ENCODE results near the gene CDC45.

Gene CDC45

DNA sequence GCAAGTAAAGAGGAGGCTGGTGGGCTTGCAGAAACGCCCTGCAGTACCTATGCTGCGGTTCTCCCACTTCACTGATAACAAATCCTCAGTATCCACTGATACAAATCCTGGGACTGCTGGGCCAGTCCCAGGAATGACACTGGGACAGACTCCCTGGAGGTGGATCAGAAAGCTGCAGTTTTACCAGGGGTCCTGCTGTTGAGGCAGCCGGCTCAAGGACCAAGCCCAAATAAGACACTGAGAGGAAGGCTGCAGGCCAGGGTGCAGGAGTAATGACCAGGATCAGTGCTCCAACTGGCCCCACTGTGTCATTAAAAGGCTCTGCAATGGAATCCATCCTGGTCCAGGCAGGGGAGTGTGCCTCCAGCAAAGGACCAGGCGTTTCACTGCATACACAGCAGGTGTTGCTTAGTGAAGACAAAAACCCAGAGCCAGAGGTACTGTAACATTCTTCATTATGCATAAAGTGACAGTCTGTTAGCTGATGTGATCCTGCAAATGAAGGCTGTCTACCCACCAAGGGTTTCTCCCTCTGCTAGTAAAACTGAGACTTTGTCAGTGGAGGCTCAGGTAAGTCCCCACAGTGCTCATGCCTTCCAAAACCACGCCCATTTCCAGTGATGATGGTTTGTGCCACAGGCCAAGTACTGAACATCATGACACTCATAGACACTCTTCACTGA lies 30.8 kb upstream of the CDC45 start:
- FAIRE-seq: no peak

DNA sequence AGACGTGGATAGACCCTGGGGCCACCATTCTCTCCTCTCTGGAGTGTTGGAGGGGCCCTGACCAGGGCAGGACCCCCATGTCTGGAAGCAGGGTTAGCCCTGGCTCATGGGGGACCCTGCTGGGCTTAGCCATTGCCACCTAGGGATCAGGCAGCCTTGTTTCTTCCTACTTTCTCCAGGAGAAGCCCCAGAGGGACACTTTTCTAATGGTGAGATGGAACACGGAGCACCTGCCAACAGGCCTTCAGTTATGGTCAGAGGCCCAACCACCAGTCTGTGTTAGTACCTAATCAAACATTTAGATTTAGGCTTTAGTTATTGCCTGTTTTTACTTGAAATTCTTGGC lies 30.3 kb upstream of the CDC45 start:
- FAIRE-seq: no peak

DNA sequence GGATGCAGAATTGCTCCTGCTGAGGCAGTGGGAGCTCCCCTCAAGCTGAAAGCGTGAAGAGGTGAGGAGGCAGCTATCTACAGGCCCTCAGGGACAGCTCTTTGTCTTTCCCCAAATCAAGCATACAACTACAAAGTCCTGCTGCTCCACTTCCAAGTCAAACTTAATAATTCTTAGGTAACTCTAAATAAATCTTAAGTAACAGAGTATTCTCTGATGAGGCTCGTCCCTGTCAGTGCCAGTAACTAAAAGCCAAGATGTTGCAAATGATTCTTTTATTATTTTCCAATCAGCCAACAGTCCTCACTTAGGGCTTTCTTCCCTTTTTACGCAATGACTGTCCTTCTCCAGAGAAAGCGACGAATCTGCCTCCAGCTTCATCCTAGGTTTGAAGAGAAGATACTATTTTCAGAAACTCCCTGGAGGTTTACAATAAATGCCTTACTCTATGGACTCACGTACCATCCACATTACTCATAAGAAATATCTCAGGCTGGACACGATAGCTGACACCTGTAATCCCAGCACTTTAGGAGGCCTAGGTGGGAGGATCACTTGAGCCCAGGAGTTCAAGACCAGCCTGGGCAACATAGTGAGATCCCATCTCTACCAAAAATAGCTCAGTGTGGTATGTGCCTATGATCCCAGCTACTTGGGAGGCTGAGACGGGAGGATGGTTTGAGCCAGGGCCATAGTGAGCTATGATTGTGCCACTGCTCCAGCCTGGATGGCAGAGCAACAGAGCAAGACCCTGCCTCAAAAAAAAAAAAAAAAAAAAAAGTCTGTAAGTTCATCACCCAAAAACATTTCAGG lies 29.2 kb upstream of the CDC45 start:
- FAIRE-seq: no peak

DNA sequence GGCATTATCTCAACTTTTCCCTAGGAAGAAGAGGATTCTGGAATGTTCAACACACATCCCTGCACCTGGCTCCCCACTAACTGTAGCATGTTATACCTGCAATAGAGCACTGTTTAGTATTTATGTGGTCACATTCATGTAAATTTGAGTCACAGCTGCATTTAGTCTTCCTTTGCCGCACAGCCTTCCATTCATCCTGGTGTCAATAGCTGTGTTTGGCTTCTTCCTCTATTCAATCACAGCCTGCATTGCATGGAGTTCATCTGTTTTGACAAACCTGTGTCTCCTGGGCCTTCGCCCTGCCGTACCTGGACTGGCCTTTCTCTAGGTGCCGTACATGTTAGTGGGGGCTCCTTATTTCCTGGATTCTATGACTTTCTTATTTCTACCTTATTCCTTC lies 28.1 kb upstream of the CDC45 start:
- no peak for FAIRE-seq

DNA sequence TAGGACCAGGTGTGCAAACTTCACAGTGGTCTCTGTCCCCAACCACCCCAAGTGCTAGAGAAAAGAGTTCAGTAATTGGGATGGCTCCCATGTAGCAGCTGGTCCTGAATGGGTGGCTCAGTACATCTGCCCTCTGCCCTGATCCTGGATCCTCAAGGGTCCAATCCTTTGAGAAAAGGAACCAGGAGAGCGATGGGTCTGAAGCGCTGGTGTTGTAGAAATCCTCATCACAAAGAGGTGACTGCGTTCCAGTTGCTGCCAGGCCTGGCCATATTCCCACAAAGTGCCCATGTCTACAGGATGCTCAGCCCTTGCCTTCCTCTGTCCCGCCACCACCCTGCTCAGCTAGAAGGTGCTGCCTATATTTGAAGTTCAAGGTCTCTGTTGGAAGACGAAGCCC lies 26.0 kb upstream of the CDC45 start:
- no peak for FAIRE-seq

DNA sequence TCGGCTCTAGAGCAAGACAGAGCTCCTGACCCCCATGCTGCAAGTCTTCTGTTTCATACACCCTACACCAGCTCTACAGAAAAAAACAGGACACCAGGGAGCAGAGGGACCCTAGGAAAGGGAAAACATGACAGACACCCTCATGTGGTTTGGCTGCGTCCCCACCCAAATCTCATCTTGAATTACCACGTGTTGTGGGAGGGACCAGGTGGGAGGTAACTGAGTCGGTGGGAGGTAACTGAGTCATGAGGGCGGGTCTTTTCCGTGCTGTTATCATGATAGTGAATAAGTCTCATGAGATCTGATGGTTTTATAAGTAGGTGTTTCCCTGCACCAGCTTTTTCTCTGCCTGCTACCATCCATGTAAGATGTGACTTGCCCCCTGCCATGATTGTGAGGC lies 25.6 kb upstream of the CDC45 start:
- FAIRE-seq: no peak

DNA sequence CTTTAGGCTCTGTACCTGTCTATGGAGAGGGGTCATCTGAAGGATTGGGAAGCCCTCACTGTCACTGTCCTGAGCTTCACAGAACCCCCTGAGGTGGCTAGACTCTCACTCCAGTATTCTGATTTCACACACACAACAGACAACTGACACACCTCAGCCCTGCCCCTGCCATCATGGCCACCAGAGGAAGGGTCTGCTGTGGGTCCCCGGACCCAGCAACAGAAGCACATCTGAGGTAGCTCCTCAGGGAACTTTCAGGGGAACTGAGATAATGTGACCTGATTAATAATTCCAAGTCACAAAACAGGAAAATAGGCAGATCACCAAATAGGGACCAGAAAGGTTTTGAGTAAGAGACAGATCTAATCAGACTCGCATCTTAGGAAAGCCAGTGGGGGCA lies 24.7 kb upstream of the CDC45 start:
- FAIRE-seq: no peak

DNA sequence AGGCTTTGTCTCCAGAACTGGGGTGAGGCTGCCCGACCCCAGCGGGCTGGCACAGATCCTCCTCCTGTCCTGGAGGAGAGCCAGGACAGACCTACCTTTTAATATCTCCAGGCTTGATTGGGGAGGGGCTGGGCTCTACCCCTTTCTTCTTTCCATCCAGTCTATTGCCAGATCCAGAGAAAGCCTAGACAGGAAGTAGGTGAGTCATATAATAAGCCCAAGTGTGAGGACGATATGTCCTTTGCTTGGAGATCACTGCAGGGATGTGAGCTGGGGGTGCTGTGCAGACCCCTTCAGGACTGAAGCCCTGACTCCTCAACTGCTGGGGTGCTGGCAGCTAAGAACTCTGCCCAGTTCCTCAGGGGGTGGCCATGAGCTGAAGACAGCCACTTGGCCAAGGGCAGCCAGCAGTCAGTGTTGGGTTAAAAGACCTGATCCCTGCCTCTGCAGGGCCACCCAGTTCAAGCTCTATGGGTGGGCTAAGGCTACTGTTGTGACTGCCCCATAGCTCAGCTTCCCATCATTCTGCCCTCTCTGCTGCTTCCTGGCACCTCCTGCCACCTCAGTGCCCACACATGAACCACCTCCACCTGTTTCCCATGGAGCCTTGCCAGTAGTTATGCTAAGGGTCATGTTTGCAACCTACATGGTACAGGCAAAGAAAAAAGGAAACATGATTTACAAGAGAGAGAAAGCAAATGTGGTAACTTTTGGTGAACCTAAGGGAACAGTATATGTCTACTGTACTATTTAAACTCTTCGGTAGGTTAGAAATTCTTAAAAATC lies 23.9 kb upstream of the CDC45 start:
- FAIRE-seq: no peak

DNA sequence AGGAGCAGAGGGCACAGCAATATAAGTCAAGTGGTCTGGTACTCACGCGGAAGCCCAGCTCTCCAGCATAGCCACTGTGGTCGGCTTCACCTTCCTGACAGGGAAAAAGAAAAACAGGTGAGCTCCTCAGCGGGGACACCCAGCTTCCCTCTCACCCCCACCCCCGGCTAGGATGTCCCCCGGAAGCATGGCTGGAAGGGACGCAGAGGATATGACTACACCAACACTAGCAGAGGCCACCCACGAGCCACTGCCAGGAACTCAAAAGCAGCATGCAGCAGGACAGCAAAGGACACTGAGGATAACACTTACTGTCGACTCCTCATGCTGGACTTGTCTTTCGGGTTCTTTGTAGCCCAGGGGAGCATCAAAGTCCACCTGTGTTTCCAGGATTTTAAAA lies 23.2 kb upstream of the CDC45 start:
- FAIRE-seq: no peak

DNA sequence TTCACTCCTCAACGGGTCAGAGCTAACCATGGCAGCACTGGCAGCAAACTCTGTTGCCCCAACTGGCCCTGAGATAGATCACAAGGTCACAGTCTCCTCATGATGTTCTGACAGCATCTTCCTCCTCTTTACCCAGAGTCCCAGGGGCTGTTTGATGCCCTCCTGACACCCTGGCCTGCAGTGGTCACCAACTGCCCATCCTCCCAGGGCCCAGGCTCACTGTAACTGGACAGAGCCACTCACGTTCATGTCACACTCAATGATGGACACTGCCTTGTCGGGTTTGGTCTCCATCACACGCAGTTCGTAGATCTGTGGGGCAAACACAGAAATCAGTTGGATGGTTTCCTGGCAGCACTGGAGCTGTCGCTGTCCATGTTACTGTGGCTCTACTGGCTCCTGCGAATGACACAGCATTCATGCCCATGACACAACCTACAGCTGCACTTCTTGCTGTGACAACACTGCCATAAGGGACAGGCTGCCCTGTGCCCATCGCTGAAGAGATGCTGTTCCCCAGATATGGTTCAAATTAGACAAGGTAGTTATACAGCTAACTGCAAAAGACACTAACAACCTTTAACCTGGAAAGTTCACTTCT lies 21.8 kb upstream of the CDC45 start:
- no peak for FAIRE-seq

DNA sequence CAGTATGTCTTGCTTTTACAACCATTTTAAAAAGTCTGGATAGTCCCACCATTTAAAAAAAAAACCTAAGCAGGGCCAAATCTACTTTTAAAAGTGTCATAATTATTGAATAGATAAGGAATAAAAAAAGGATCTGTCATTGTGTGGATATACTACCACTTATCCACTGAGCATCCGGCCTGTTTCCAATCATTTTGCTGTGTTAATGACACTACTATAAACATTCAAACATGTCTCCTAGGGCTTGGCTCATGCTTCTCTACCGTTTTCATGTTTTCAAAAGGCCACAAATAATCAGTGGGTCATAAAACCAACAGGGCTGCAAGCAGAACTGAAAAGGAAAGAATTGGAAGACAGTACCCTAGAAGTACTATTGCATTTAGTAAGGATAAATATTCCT lies 19.7 kb upstream of the CDC45 start:
- FAIRE-seq: no peak

DNA sequence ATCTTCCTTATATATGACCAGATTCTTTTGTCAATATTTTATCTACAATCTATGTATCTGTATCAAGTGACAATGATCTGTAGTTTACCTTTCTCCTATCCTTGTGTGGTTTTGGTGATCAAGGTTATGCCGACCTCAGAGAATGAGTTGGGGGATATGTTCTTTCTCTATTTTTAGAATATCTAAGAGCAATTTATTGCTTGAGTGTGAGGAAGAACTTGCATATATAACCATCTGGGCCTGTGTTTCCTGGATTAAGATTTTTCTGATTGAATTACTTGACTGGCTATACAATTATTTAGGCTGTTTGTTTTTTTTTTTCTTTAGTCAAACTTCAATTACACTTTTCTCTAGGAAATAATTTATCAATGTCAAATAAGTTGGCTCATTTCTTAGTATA lies 18.2 kb upstream of the CDC45 start:
- no peak for FAIRE-seq

DNA sequence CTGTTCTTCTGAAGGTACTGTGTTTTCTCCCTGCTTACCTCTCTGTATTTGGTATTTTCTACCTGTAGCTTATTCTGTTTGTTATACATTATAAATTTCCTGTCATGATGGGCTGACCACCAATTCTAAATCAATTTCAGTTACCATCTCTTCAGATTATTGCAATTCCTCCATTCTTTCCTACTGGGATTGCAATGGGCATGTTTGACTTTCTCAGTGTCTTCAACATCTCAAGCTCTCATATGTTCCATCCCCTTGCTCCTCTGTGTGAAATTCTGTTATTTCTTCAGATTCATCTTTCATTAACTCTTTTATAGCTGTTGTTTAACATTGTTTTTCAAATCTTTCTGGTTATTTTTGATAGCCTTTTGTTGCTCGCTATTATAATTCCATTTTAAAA lies 16.7 kb upstream of the CDC45 start:
- FAIRE-seq: no peak

DNA sequence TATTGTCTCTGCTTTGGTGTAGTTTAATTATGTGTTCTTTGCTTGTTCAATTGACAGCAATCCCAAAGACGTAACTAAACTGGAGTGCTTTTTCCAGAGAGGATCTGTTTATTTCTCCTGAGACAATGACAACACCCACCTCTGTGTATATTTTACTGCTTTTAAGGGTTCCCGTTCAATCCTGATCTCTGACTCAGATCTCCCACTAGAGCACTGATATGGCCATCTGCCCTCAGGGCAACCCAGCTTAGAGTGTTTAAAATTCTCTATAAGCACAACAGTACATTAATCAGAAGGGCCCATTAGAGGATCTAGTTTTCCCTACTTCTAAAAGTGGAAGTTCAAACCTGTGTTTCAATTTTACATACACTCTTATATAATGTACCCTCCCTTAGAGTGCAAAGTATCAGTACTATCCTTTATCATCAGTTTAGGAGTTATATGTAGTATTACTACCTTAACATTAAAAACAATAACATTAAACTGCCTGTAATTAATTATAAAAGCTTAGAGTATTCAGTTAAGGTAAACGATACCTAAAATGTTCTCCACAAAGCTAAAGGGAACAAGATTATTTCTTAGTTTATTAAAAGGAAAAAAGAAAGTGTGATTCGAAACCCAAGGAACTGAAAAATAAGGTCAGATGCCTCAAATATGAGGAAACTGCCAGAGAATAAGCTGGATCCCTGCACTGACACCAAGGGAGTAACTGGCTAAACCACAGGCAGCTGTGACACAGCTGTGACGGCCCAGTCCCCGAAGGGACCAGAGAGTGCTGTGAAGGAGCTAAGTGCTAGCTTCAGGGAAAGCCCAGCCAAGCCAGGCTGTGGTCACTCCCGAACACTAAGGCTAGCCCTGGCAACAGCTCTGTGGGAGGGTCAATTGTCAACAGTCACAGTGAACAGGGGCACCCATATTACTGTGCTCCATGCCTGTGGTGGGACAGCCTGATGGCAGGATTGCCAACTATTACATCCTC lies 15.9 kb upstream of the CDC45 start:
- no peak for FAIRE-seq

DNA sequence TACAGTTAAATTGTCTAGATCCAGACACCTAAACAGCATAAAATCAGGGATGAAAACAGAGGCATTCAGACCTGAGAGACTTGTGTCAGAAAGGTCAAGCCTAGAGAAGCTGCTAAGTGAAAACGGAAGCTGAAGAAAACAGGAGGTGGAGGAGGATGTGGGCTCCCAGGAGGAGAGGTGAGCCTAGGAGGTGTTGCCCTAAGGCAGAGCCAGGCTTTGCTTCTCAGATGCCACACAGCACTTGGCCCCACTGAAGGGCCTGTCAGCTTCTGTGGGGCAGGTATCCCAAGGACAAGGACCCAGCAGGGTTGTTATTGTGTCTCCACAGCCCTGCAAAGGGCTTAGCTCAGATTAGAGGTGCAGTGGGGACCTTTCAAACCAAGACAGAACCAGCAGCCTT lies 15.2 kb upstream of the CDC45 start:
- no peak for FAIRE-seq

DNA sequence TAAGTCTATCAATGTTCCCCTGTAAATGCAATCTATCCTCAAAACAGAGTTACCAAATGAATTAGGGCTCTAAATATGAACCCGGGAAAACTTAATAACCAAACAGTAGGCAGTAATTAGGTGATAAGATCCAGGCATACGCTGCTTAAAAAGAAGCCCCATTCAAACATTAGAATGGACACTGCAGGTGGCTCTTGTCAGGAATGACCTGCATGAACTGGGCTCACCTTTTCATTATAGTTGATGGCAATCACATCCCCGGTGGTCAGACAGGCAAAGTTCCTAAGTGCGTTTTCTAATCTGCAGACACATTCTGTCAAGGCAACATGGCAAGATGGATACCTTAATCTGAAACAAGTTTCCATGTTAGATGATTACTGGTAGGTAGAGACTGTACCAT lies 14.7 kb upstream of the CDC45 start:
- FAIRE-seq: no peak

DNA sequence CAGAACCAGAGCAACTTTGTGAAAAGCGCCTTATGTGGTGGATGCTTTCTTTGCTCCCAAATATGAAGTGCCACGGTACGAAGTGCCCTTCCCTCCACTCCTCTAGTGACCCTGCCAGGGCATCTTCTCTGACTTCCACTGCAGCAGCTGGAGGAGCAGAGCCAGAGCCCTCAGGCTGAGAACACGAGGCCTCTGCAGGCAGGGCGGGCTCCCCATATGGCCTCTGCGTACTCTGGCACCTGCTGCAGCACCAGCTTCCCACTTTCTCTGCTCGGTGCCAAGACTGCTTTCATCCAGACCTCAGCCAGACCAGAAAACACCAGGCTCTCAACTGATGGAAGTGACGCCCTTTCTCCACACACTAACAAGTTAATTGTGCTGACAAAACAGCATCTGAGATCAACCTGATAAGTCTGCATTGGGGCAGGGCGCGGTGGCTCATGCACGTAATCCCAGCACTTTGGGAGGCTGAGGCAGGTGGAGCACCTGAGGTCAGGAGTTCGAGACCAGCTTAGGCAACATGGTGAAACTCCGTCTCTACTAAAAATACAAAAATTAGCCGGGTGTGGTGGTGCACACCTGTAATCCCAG lies 13.5 kb upstream of the CDC45 start:
- no peak for FAIRE-seq

DNA sequence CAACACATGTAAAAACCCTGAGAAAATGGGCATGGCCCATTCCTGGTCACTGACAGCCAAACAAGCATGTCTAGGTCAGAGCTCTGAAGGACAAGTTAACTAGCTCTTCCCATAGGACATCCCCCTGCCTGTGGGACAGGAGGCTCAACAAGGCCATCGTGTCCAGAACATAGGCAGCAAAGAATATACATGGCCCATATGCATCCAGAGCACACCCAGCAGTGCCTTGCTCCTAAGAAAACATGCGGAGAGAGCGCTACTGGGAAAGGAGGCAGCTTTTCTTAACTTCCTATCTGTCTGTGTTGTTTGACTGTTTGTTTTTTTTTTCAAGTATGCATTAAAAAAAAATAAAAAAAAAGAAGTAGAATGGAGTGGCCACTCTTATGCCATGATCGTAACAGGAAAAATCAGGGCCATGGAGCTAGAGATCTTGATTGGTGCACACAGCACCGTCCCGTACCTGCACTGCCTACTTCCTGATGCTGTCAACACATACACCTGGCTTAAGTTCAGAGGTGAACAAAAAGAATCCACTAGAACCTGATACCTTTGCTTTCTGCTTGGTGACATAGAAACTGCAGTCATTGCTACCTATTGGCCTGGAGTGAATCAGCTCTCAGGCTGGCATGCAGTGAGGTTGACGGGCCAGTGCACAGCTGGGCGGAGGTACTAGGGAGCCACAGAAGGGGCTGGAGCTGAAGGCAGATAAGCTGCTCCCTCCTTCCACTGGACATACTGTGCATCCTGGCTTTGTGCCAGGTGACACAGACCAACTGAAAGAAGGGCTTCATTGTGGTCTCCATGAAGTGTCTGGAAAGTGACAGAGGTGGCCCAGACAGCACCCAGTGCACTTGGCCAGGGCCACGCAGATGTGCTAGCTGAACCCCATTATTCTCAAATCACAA lies 12.6 kb upstream of the CDC45 start:
- no peak for FAIRE-seq

DNA sequence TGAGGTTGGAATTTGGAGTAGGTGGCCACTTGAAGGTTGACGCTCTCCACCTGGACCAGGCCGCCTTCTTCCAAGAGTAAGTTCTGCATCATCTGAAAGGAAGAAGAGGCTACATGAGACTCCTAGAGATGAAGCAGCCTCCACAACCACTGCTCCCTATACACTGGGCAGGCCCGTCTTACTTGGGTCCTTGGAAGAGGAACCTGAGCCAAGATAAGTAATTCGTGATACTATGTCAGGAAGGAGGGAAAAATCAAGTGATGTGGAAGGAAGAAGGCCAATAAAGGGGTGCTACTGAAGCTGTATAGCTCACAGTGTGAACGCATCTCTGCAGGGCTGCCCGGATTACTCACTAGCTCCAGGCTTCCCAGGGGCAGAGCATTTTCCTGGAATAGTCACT lies 11.8 kb upstream of the CDC45 start:
- no peak for FAIRE-seq

DNA sequence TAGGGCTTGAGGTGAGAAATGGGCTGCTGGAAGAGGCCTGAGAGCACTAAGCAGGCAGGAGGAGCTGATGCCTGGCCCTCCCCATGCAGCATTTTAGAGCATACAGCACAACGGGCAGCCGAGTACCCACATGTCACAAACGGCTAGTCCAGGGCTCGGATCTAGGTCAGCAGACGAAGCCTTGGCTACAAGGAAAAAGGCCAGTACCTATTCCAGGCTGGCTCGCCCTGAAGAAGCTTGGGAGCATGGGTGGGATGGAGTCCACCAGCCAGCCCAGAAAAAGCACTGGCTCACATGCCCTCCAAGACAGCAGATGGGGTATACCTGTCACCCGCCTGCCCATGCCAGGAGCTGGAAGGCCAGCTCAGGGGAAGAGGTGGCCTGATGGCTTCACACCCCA lies 10.3 kb upstream of the CDC45 start:
- no peak for FAIRE-seq

DNA sequence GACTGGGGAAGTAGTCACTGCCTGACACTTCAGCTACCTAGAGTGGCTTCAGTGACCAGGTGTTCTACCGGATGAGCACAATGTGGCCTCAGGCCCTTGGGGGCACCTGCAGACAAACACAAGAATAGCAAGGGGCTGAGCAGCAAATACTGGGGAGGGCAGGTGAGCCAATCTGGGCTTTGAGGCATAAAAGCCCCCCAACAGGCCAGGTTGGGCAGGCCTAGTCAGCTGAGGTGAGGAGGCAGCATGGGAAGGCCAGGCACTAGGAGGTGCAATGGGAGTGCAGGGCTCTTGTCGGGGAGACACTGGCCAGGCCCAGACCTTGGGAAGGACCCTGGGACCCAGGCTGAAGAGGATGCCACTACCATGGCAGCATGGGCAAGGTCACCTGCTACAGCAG lies 9.7 kb upstream of the CDC45 start:
- no peak for FAIRE-seq

All from A204.1 (cell line).